Measurements from ENCODE around the gene CIDEB.

DNA sequence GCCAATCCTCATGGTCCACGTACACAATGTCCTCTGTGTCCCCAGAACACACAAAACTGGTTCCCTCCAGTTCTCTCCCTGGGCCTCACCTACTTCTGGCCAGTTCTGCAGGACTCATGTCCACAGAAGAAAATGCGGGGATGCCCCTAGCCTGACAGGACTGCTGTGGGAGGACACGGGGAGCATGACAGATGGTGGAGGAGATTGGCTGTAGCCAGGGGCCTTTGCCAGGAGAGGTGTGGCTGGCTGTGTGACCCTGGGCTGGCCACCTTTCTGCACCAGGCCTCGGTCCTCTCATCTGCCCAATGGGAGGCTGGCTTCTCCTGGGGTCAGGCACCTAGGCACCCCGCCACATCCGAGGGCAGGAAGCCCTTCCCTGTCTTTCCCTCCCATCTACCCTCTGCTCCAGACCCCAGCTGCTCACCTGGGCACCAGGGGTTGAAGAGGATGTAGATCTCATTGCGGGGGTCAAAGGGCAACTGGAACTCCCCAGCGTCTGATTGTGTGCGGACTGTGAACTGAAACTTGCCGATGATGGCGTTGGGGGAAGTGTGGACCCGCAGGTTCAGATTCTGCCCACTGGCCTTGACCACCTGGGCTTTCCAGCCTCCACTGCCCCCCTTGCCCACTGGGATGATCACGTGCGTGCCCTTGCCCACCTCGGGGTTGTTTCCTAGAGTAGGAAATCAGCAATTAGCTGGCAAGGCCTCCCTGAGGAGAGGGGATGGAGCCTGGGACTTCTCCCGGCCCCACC is 47.6 kb downstream of the CIDEB start:
- TF ChIP-seq CTCF (conservative IDR thresholded peaks at IDR 0.05; ENCODE audit: low read depth, low read length) (no peak), EZH2 (IDR thresholded peaks at IDR 0.05; ENCODE audit: borderline replicate concordance, low read depth, low read length, poor library complexity, severe bottlenecking) (no peak)

Data from A673 (cell line).